HCT116 (cell line): ENCODE measurements around the gene TAS1R1. TPM values are rescaled to one million over a fixed set of nuclear protein-coding genes. Genes with fewer than 3 reads are reported as not detected.

ENCODE experiments used
- ATAC-seq: fragments of 200-7000 bp; cut with Tn5 transposase; 2 replicates; pipeline ENCODE4 v1.9.1; 2020; ENCODE audit warnings: mild to moderate bottlenecking, moderate library complexity
- BruUV-seq: library from RNA; stranded (reverse); fragments of 400-500 nt; replicated peaks from 2 replicates; lab custom pipeline; 2021; lab: Mats Ljungman, UMichigan
- CTCF ChIA-PET: fragments of 300-600 bp; sonication (Branson Sonifier 250); formaldehyde crosslinking; loops from one replicate; lab custom pipeline; 2021; ENCODE audit warnings: antibody characterized with exemption; lab: Charles Lee
- POLR2A ChIA-PET: fragments of 300-600, 350-600 bp; sonication (Branson Sonifier 250); formaldehyde crosslinking; loops from one replicate; lab custom pipeline; 2021; ENCODE audit warnings: antibody characterized with exemption; lab: Charles Lee
- RAD21 ChIA-PET, 2 experiments: fragments of 300-600 bp; sonication (Branson Sonifier 250); formaldehyde crosslinking; loops; one replicate each; lab custom pipeline; 2023; ENCODE audit warnings: low total read pairs in 2 of 2; ENCODE audit not compliant: uncharacterized antibody in 2 of 2, unreplicated experiment in 2 of 2, low non-redundant PET in 1 of 2; lab: Charles Lee
- DNase-seq: peaks from one replicate; pipeline ENCODE4 v3.0.0-alpha.2; 2010; ENCODE audit warnings: low read depth, low spot score
- H2AFZ ChIP-seq: fragments of 200-600 bp; shearing (Covaris generic), sonication (generic); 2 replicates; pipeline ENCODE4 v1.6.1; 2017; ENCODE audit warnings: low read depth, mixed run types, mixed read lengths, antibody characterized with exemption, low read length; ENCODE audit not compliant: poor library complexity, severe bottlenecking
- H3K27ac ChIP-seq: 2 replicates; pipeline ENCODE4 v1.5.1; 2012; ENCODE audit warnings: low read depth, low read length
- H3K27me3 ChIP-seq: fragments of 200-600 bp; sonication (generic); 2 replicates; pipeline ENCODE4 v1.6.1; 2016; ENCODE audit warnings: mixed run types, low read length, mixed read lengths; ENCODE audit not compliant: insufficient read depth
- H3K36me3 ChIP-seq, 2 experiments: fragments of 200-500 bp in 1 of 2; fragments of 200-600 bp in 1 of 2; sonication (Bioruptor generic) in 1 of 2; sonication (generic) in 1 of 2; 2 replicates each; pipeline versions ENCODE4 v1.5.1 to v1.6.1; 2014 to 2016; ENCODE audit warnings: low read length in 2 of 2, inconsistent platforms in 1 of 2, mixed read lengths in 1 of 2, mixed run types in 1 of 2; ENCODE audit not compliant: insufficient read depth in 2 of 2, control insufficient read depth in 1 of 2
- H3K4me1 ChIP-seq, 2 experiments: fragments of 200-600 bp in 1 of 2; sonication (generic) in 1 of 2; 2 replicates each; pipeline versions ENCODE4 v1.5.1 to v1.6.1; 2012 to 2017; ENCODE audit warnings: low read length in 2 of 2, inconsistent platforms in 1 of 2, mild to moderate bottlenecking in 1 of 2, mixed read lengths in 1 of 2, mixed run types in 1 of 2, moderate library complexity in 1 of 2; ENCODE audit not compliant: insufficient read depth in 2 of 2, control insufficient read depth in 1 of 2
- H3K4me2 ChIP-seq: fragments of 200-600 bp; sonication (generic); 2 replicates; pipeline ENCODE4 v1.6.1; 2017; ENCODE audit warnings: mixed run types, low read length, mixed read lengths
- H3K4me3 ChIP-seq, 2 experiments: fragments of 200-600 bp in 1 of 2; sonication (generic) in 1 of 2; replicated peaks in 1 of 2; 2 replicates each; pipeline ENCODE4 v1.5.1; 2011 to 2016; ENCODE audit warnings: low read length in 2 of 2, control low read depth in 1 of 2, low read depth in 1 of 2, mild to moderate bottlenecking in 1 of 2, mixed read lengths in 1 of 2, mixed run types in 1 of 2
- H3K79me2 ChIP-seq: fragments of 200-600 bp; sonication (generic); 2 replicates; pipeline ENCODE4 v1.6.1; 2017; ENCODE audit warnings: mild to moderate bottlenecking, mixed run types, low read length, moderate library complexity, mixed read lengths; ENCODE audit not compliant: insufficient read depth
- H3K9ac ChIP-seq: fragments of 200-600 bp; sonication (generic); 2 replicates; pipeline ENCODE4 v1.6.1; 2016; ENCODE audit warnings: low read length, mixed read lengths
- H3K9me2 ChIP-seq: fragments of 200-600 bp; sonication (generic), shearing (Covaris generic); 2 replicates; pipeline ENCODE4 v1.6.1; 2017; ENCODE audit warnings: mixed run types, mild to moderate bottlenecking, moderate library complexity; ENCODE audit not compliant: insufficient read depth
- H3K9me3 ChIP-seq, 2 experiments: fragments of 200-500 bp in 1 of 2; fragments of 200-600 bp in 1 of 2; sonication (Bioruptor generic) in 1 of 2; sonication (generic) in 1 of 2; 2 replicates each; pipeline ENCODE4 v1.6.1; 2014 to 2017; ENCODE audit warnings: low read length in 2 of 2, mixed read lengths in 2 of 2, inconsistent platforms in 1 of 2, low read depth in 1 of 2, mild to moderate bottlenecking in 1 of 2, mixed run types in 1 of 2, moderate library complexity in 1 of 2; ENCODE audit not compliant: control insufficient read depth in 1 of 2, insufficient read depth in 1 of 2
- H4K20me1 ChIP-seq: fragments of 200-600 bp; sonication (generic), shearing (Covaris generic); 2 replicates; pipeline ENCODE4 v1.6.1; 2017; ENCODE audit warnings: mixed run types, mild to moderate bottlenecking, moderate library complexity; ENCODE audit not compliant: insufficient read depth
- CTCF ChIP-seq, 3 experiments: fragments of 200-600 bp in 1 of 3; sonication (generic) in 1 of 3; IDR thresholded peaks in 2 of 3; conservative IDR thresholded peaks in 1 of 3; 2 replicates each; pipeline ENCODE4 v1.5.1; 2012 to 2017; ENCODE audit warnings: low read depth in 2 of 3, low read length in 2 of 3, antibody characterized with exemption in 1 of 3, borderline replicate concordance in 1 of 3, control low read depth in 1 of 3, mild to moderate bottlenecking in 1 of 3, mixed read lengths in 1 of 3, mixed run types in 1 of 3, moderate library complexity in 1 of 3; ENCODE audit not compliant: insufficient read depth in 1 of 3
- EGR1 ChIP-seq: IDR thresholded peaks from 2 replicates; pipeline ENCODE4 v1.6.1; 2012; ENCODE audit warnings: low read depth
- ELF1 ChIP-seq: IDR thresholded peaks from 2 replicates; pipeline ENCODE4 v1.6.1; 2012; ENCODE audit warnings: low read depth, borderline replicate concordance
- EZH2phosphoT487 ChIP-seq: fragments of 200-600 bp; IDR thresholded peaks from 2 replicates; pipeline ENCODE4 v1.6.1; 2018; ENCODE audit warnings: antibody characterized with exemption, borderline replicate concordance
- FOSL1 ChIP-seq: IDR thresholded peaks from 2 replicates; pipeline ENCODE4 v1.6.1; 2012; ENCODE audit warnings: low read depth
- POLR2A ChIP-seq: IDR thresholded peaks from 2 replicates; pipeline ENCODE4 v1.7.0; 2011; ENCODE audit warnings: borderline replicate concordance; ENCODE audit not compliant: insufficient read depth, insufficient read length; ENCODE audit errors: extremely low read depth
- SRF ChIP-seq: IDR thresholded peaks from 2 replicates; pipeline ENCODE4 v1.6.1; 2012; ENCODE audit warnings: low read depth
- YY1 ChIP-seq: IDR thresholded peaks from 2 replicates; pipeline ENCODE4 v1.6.1; 2011; ENCODE audit warnings: low read length, low read depth, moderate library complexity, mild to moderate bottlenecking; ENCODE audit not compliant: insufficient replicate concordance; ENCODE audit errors: extremely low read depth
- intact Hi-C: fragments of 100-400 bp; cut with micrococcal nuclease; formaldehyde crosslinking; loops from 2 replicates; pipeline ENCODE4 v1.10.0; 2022
- total RNA-seq: library from RNA; stranded (reverse); gene quantifications from one replicate; pipeline ENCODE4 v1.2.1, GENCODE V29; 2021; ENCODE audit not compliant: unreplicated experiment

Gene TAS1R1
- total RNA-seq, 1 experiment from 2014 or later = not detected

GRCh38 chr1:6508816-6509189, 46.3 kb upstream of the TAS1R1 start:
- ChIA-PET RAD21 (no interaction called here), POLR2A (no interaction called here)

More at GRCh38 chr1:6508816-6509189, 46.3 kb upstream of the TAS1R1 start:
- Histone ChIP-seq H3K4me2 (no peak overlapping the region), H3K9me2 (no peaks in the 10 kb centered on the region), H3K27me3 (no peaks in the 10 kb centered on the region), H2AFZ (no peak overlapping the region), H3K4me1 (no peaks in the 10 kb centered on the region), H4K20me1 (no peaks in the 10 kb centered on the region), H3K4me3 (no peak overlapping the region), H3K27ac (no peak overlapping the region), H3K36me3 (no peaks in the 10 kb centered on the region), H3K9me3 (no peaks in the 10 kb centered on the region), H3K9ac (no peak overlapping the region), H3K79me2 (no peaks in the 10 kb centered on the region)
- TF ChIP-seq POLR2A (no peak), CTCF (IDR thresholded peaks at IDR 0.05 in 2 of 3, conservative IDR thresholded peaks at IDR 0.05 in 1 of 3; ENCODE audit: borderline replicate concordance in 1 of 3, insufficient read depth in 1 of 3, low read depth in 2 of 3, low read length in 2 of 3) (no peak), EGR1 (no peak), YY1 (no peak), SRF (no peak), FOSL1 (no peak), ELF1 (no peak), EZH2phosphoT487 (no peak)
- DNase-seq (no peak), ATAC-seq (no peak)
- intact Hi-C loops = no loop called here
- BruUV-seq = no TSS peak
- CTCF ChIA-PET = no interaction called here
